Measurements from ENCODE around the gene MED17. TPM values are rescaled to one million over a fixed set of nuclear protein-coding genes. Genes with fewer than 3 reads are reported as not detected.
"Not testable (repeated sequence)": the region's sequence is repeated elsewhere in the genome, so short reads cannot be mapped to it uniquely, and the experiment has no call there.

Gene MED17
- total RNA-seq, 2 experiments from 2014 or later: 19.4 to 22.6 TPM

DNA sequence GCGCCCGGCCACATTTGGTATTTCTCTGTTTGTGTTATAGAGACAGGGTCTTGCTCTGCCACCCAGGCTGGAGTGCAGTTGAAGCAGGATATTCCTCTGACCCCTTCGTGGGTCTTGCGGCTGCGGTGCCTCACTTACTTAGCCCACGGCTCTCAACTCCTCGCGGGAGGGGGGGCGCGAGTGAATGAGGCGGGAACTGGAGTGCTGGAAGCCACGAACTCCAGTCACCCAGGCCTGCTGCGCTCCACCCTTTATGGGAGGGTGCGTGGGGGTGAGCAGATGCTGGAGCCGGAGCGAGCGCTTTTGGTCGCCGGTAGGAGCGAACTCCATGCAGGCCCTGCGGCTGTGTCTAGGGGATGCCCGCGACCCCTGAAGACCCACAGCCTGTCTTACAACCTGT is 40.8 kb upstream of the MED17 start:
- intact Hi-C loops (cut with micrococcal nuclease): loop anchor here (10.0 kb wide), 1 partner anchor 1352 kb away; no protein-coding TSS in a partner anchor
- Mint-ChIP-seq H3K9me3 (no peaks in the 10 kb centered on the region), H3K27ac (no peak overlapping the region), H3K36me3 (ENCODE audit: low read depth) (peaks cover 39% of the 10 kb centered on the region), H3K4me1 (ENCODE audit: low read depth) (peaks cover 31% of the 10 kb centered on the region), H3K27me3 (ENCODE audit: low read depth) (no peaks in the 10 kb centered on the region), H3K4me3 (peak overlapping the region; percentile 46)
- CTCF ChIA-PET: no interaction called here
- no peak for DNase-seq

DNA sequence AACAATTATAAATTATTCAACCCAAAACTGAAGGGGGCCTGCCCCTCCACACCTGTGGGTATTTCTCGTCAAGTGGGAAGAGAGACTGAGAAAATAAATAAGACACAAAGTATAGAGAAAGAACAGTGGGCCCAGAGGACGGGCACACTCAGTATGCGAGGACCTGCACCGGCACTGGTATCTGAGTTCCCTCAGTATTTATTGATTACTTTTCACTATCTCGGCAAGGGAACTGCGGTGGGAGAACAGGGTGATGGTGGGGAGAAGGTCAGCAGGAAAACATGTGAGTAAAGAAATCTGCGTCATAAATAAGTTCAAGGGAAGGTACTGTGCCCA is 39.4 kb upstream of the MED17 start:
- no peak for DNase-seq
- intact Hi-C loops (cut with micrococcal nuclease): loop anchor here (10.0 kb wide), 1 partner anchor 1350 kb away; no protein-coding TSS in a partner anchor
- H3K27me3 Mint-ChIP-seq (ENCODE audit: low read depth): no peaks in the 10 kb centered on the region
- H3K9me3 Mint-ChIP-seq: no peaks in the 10 kb centered on the region
- H3K27ac Mint-ChIP-seq: no peak overlapping the region
- H3K4me1 Mint-ChIP-seq (ENCODE audit: low read depth): peaks cover 24% of the 10 kb centered on the region
- CTCF ChIA-PET: no interaction called here
- H3K4me3 Mint-ChIP-seq: no peak overlapping the region
- peaks cover 25% of the 10 kb centered on the region for H3K36me3 Mint-ChIP-seq (ENCODE audit: low read depth)

DNA sequence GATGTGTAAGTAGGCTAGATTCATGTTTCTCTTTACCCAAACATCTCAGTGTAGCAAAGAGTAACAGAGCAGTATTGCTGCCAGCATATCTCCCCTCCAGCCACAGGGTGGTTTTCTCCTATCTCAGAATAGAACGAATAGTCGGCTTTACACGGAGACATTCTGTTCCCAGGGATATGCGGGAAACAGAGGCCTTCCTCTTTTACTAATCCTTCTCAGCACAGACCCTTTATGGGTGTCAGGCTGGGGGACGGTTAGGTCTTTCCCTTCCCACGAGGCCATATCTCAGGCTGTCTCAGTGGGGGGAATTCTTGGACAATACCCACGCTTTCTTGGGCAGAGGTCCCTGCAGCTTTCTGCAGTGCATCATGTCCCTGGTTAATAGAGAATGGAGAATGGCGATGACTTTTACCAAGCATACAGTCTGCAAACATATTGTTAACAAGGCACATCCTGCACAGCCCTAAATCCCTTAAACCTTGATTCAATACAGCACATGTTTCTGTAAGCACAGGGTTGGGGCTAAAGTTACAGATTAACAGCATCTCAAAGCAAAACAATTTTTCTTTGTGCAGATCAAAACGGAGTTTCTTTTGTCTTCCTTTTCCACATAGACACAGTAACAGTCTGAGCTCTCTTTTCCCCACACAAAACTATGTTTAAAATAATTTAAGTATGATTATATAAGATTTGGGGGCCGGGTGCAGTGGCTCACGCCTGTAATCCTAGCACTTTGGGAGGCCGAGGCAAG is 38.9 kb upstream of the MED17 start:
- H3K9me3 Mint-ChIP-seq; H3K4me3 Mint-ChIP-seq; DNase-seq; H3K27ac Mint-ChIP-seq; CTCF ChIA-PET; H3K27me3 Mint-ChIP-seq (ENCODE audit: low read depth): not testable (repeated sequence)
- Mint-ChIP-seq H3K36me3 (ENCODE audit: low read depth) (peaks cover 22% of the 10 kb centered on the region), H3K4me1 (ENCODE audit: low read depth) (peaks cover 23% of the 10 kb centered on the region)
- intact Hi-C loops (cut with micrococcal nuclease): loop anchor here (10.0 kb wide), 1 partner anchor 1350 kb away; no protein-coding TSS in a partner anchor

DNA sequence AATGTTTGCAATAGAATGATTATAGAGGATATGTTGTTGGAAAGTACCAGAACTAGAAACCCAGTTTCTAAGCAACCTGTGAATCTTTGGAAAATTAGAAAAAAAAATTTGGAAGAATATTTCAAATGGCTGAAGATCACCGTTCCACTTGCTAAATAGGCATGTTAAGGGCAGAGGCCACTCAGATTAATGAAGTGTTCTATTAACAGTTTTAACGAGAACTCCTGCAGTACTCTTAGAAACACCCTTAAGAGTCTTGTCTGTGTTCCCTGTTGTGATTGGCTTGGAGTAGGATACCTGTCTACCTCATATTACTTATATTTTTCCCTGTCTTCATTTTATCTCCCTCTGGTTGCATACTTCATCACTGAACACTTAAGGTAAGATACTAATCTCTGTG is 38.0 kb upstream of the MED17 start:
- Mint-ChIP-seq H3K4me1 (ENCODE audit: low read depth) (peaks cover 23% of the 10 kb centered on the region), H3K9me3 (no peaks in the 10 kb centered on the region), H3K4me3 (no peak overlapping the region), H3K27ac (no peak overlapping the region), H3K36me3 (ENCODE audit: low read depth) (peaks cover 15% of the 10 kb centered on the region), H3K27me3 (ENCODE audit: low read depth) (no peaks in the 10 kb centered on the region)
- DNase-seq: no peak
- intact Hi-C loops (cut with micrococcal nuclease): loop anchor here (10.0 kb wide), 1 partner anchor 1349 kb away; no protein-coding TSS in a partner anchor
- CTCF ChIA-PET: no interaction called here

DNA sequence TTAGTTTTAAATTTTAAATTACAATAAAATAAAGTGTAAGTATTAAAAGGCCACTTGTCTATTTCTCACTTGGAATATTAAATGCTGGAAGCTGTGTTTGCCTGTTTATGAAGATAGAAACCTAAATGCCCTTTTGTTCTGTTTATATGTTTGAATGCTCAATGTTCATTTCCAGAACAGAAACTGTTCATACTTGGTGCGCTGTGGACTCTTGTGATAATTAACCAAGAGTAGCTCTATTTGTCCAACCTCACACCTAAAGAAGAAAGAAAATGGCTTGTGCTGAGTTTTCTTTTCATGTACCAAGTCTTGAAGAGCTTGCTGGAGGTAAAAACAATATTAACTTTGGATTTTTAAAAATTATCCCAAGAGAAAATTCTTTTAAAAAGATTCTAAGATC is 37.0 kb upstream of the MED17 start:
- H3K4me1 Mint-ChIP-seq (ENCODE audit: low read depth): peaks cover 22% of the 10 kb centered on the region
- H3K36me3 Mint-ChIP-seq (ENCODE audit: low read depth): peaks cover 12% of the 10 kb centered on the region
- CTCF ChIA-PET: no interaction called here
- H3K9me3 Mint-ChIP-seq: no peaks in the 10 kb centered on the region
- intact Hi-C loops (cut with micrococcal nuclease): loop anchor here (10.0 kb wide), 1 partner anchor 1348 kb away; no protein-coding TSS in a partner anchor
- no peak overlapping the region for H3K4me3 Mint-ChIP-seq
- no peaks in the 10 kb centered on the region for H3K27me3 Mint-ChIP-seq (ENCODE audit: low read depth)
- DNase-seq: no peak
- H3K27ac Mint-ChIP-seq: no peak overlapping the region

DNA sequence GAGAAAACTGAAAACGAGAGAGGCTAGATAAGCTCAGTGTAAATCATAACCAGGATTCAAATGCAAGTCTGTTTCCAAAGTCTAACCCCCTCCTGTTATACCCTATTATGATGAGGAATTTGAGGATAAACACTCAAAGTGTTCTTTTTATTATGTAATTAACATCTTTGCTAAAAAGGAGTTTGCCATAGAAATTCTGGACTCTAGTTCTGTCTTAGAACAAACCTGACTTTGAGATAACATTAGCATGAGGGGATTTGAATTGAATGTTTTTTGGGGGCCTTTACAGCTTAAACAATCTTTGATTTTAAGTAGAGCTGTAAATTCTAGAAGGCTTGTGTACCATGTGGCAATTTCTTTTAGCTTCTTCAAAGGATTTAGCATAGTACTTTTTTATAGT is 33.1 kb upstream of the MED17 start:
- Mint-ChIP-seq H3K4me1 (ENCODE audit: low read depth) (peaks cover 3% of the 10 kb centered on the region), H3K4me3 (no peak overlapping the region), H3K9me3 (no peaks in the 10 kb centered on the region), H3K27ac (no peak overlapping the region), H3K27me3 (ENCODE audit: low read depth) (no peaks in the 10 kb centered on the region), H3K36me3 (ENCODE audit: low read depth) (peaks cover 14% of the 10 kb centered on the region)
- intact Hi-C loops (cut with micrococcal nuclease): no loop called here
- DNase-seq: no peak
- CTCF ChIA-PET: interaction anchor here (0.8 kb wide), 1 partner anchor 10 kb away, joined by 5 read pairs; the partner anchor contains the start of genes C11orf54 and TAF1D

DNA sequence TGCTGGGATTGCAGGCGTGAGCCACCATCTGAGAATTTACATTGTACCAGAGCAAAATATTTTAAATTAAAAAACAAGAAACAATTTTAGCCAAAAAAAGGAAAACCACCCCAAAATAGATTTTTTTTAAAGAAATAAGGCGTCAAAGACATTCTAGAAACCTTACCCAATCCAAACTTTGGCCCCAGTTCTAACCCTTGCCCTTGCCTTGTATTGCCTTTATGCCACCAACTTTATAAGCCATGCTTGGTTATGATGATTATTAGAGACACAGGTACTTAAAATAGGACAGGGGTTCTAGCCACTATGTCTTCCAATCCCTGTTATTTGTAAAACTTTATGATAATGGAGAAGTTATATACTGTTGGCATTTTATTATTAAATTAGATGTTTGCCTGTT is 30.8 kb upstream of the MED17 start:
- Mint-ChIP-seq H3K27me3 (ENCODE audit: low read depth) (no peaks in the 10 kb centered on the region), H3K4me1 (ENCODE audit: low read depth) (no peaks in the 10 kb centered on the region), H3K27ac (no peak overlapping the region), H3K9me3 (no peaks in the 10 kb centered on the region), H3K4me3 (no peak overlapping the region), H3K36me3 (ENCODE audit: low read depth) (peaks cover 19% of the 10 kb centered on the region)
- intact Hi-C loops (cut with micrococcal nuclease): no loop called here
- no peak for DNase-seq
- CTCF ChIA-PET: no interaction called here

DNA sequence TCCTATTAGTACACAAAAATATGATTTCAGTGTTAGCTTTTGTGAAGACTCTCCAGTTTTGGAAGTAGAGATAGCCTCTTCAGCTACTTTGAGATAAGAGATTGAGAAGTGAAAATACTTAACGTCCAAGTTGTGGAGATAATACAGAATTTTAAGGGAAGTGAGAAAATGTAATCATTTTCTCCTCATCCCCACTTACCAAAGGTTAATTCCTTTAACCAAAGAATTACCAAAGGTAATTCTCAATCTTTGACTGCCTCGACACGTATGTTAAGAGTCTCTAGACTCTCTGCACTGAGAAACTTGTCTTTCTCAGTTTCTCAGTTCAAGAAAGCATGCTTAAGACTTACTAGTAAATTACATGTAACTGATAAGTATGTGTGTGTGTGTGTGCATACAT is 27.3 kb upstream of the MED17 start:
- Mint-ChIP-seq H3K4me1 (ENCODE audit: low read depth) (no peaks in the 10 kb centered on the region), H3K27ac (no peak overlapping the region), H3K36me3 (ENCODE audit: low read depth) (peaks cover 29% of the 10 kb centered on the region), H3K27me3 (ENCODE audit: low read depth) (no peaks in the 10 kb centered on the region), H3K9me3 (no peaks in the 10 kb centered on the region), H3K4me3 (no peak overlapping the region)
- no peak for DNase-seq
- CTCF ChIA-PET: no interaction called here
- intact Hi-C loops (cut with micrococcal nuclease): no loop called here

DNA sequence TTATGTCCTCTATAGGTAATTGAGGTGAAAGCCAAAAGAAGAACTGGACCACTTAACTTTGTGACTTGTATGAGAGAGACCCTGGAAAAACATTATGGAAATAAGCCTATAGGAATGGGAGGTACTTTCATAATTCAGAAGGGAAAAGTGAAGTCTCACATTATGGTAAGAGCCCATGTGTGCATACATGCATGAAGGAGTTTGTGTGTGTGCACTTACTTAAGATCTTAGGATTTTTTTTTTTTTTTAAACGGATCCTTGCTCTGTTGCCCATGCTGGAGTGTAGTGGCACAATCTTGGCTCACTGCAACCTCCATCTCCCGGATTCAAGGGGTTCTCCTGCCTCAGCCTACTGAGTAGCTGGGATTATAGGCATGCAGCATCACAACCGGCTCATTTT is 26.8 kb upstream of the MED17 start:
- Mint-ChIP-seq H3K4me1 (ENCODE audit: low read depth) (no peaks in the 10 kb centered on the region), H3K4me3 (no peak overlapping the region), H3K36me3 (ENCODE audit: low read depth) (peaks cover 29% of the 10 kb centered on the region), H3K9me3 (no peaks in the 10 kb centered on the region), H3K27ac (no peak overlapping the region), H3K27me3 (ENCODE audit: low read depth) (no peaks in the 10 kb centered on the region)
- CTCF ChIA-PET: no interaction called here
- intact Hi-C loops (cut with micrococcal nuclease): no loop called here
- no peak for DNase-seq

DNA sequence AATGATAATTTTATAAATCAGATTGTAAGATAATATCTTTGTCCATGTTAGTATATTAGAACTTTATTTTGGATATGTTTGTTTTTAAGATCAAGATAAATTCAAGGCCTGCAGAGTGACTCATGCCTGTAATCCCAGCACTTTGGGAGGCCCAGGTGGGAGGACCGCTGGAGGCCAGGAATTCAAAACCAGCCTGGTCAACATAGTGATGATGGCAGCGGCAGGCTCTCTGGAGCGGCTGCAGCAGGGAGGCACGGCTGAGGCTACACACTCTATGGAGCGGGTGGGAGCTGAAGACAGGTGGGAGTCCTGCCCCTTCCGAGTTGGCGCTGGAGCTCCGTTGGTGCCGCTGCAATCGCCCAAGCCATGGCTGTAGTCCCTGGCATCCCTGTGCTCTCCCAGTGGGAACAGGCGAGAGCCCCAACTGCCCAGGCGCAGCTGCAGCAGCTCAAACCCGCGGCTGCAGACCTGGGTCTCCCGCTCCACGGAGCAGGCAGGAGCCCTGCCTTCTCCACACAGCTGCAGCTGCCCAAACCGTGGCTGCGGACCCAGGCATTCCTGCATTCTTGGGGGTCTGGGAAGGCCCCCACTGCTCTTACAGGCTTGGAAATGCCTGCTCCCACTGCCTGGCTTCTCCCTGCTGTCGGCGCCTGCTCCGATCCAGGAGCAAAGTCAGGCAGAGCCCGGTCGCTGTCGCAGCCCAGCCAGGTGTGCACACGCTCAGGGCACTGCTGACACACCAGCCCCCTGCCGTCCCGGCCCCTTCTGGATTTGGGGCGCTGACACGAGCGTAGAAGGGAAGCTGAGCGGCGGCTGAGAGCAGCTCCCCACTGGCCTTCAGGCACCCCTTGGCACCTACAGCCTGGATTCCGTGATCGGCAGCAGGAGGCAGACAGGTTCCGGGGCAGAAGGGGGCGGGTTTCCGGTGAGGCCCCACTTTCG is 25.9 kb upstream of the MED17 start:
- Mint-ChIP-seq H3K4me1 (ENCODE audit: low read depth) (no peaks in the 10 kb centered on the region), H3K9me3 (no peaks in the 10 kb centered on the region), H3K36me3 (ENCODE audit: low read depth) (peaks cover 30% of the 10 kb centered on the region), H3K27me3 (ENCODE audit: low read depth) (no peaks in the 10 kb centered on the region), H3K4me3 (no peak overlapping the region), H3K27ac (no peak overlapping the region)
- intact Hi-C loops (cut with micrococcal nuclease): no loop called here
- no peak for DNase-seq
- CTCF ChIA-PET: no interaction called here

DNA sequence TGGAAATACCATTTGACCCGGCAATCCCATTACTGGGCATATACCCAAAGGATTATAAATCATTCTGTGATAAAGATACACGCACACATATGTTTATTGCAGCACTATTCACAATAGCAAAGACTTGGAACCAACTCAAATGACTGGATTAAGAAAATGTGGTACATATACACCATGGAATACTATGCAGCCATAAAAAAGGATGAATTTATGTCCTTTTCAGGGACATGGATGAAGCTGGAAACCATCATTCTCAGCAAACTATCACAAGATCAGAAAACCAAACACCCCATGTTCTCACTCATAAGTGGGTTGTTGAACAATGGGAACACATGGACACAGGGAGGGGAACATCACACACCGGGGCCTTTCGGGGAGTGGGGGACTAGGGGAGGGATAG is 25.0 kb upstream of the MED17 start:
- H3K9me3 Mint-ChIP-seq; H3K4me3 Mint-ChIP-seq; CTCF ChIA-PET; H3K27ac Mint-ChIP-seq; intact Hi-C loops (cut with micrococcal nuclease); DNase-seq; H3K27me3 Mint-ChIP-seq (ENCODE audit: low read depth); H3K4me1 Mint-ChIP-seq (ENCODE audit: low read depth): not testable (repeated sequence)
- peaks cover 25% of the 10 kb centered on the region for H3K36me3 Mint-ChIP-seq (ENCODE audit: low read depth)

DNA sequence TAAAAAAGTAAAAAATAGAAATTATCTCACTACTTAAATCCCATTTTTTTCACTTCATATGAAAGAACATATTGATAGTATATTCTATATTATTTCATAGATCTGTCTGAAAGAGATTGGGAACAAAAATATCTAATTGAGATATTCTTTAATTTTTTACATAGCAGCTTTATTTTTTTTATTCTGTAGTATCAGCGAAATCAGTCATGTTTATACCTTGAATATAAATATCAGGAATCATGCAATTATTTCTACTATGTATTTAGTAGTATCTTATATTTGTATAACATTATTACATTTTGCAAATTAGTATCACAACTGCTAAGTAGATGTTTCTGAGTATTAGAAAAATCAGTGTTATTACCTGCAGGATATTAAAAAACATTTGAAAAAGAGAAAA is 22.2 kb upstream of the MED17 start:
- CTCF ChIA-PET: no interaction called here
- Mint-ChIP-seq H3K4me3 (no peak overlapping the region), H3K4me1 (ENCODE audit: low read depth) (no peaks in the 10 kb centered on the region), H3K27me3 (ENCODE audit: low read depth) (no peaks in the 10 kb centered on the region), H3K27ac (no peak overlapping the region), H3K9me3 (peaks cover 6% of the 10 kb centered on the region), H3K36me3 (ENCODE audit: low read depth) (peaks cover 29% of the 10 kb centered on the region)
- DNase-seq: no peak
- intact Hi-C loops (cut with micrococcal nuclease): no loop called here

DNA sequence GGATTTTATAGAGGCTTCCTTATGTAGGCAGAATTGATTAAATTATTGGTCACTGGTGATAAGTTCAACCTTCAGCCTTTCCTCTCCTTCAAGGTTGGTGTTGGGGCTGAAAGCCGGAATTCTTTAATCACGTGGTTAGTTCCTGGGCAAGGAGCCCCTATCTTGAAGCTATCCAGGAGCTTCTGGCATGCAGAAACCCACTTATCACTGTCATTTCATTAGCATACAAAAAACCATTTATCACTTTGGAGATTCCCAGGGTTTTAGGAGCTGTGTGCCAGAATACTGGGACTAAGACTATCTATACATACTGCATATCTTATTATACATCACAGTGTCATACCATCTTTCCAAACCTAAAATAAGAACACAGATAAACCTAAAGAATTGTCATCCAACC is 18.5 kb upstream of the MED17 start:
- no peak overlapping the region for H3K4me3 Mint-ChIP-seq
- intact Hi-C loops (cut with micrococcal nuclease): no loop called here
- CTCF ChIA-PET: no interaction called here

More for the DNA sequence above, 18.5 kb upstream of the MED17 start:
- Mint-ChIP-seq H3K9me3 (peaks cover 16% of the 10 kb centered on the region), H3K27me3 (ENCODE audit: low read depth) (no peaks in the 10 kb centered on the region), H3K36me3 (ENCODE audit: low read depth) (peaks cover 19% of the 10 kb centered on the region), H3K27ac (no peak overlapping the region), H3K4me1 (ENCODE audit: low read depth) (no peaks in the 10 kb centered on the region)
- no peak for DNase-seq
